Prostate gland (tissue), 2 donors: Measurements from ENCODE around the gene ATXN1.

Experiments used
- POLR2A ChIP-seq: fragments of 450-650 bp; IDR thresholded peaks from one replicate; pipeline ENCODE4 v1.6.1; 2016; ENCODE audit warnings: antibody characterized with exemption, mild to moderate bottlenecking
- TF ChIP-seq, protein P1 (sequence below), 4 experiments: fragments of 200-600 bp in 2 of 4; fragments of 450-650 bp in 2 of 4; sonication (generic) in 2 of 4; IDR thresholded peaks; 1 replicate in 3 of 4; 2 replicates in 1 of 4; pipeline ENCODE4 v1.5.1; 2016 to 2019; ENCODE audit warnings: antibody characterized with exemption in 4 of 4, mild to moderate bottlenecking in 2 of 4, moderate library complexity in 2 of 4

DNA sequence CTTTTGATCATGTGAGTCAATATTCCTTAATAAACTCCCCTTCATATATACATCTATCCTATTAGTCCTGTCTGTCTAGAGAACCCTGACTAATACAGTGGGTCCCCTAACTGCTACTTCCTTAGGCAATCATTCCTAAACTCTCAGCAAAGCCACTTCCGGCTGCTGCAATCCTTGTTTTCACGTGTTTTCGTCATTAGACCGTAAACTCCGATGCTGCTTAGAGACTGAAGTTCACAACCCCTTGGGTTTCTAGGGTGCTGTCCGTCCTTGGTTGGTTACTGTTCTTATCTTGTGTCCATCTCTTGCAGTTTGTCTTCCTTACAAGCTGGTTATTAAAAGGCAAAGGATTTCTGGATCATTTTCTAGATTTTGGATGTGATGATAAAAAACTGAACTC, 416.5 kb downstream of the ATXN1 start:
- TF ChIP-seq, protein P1, sequence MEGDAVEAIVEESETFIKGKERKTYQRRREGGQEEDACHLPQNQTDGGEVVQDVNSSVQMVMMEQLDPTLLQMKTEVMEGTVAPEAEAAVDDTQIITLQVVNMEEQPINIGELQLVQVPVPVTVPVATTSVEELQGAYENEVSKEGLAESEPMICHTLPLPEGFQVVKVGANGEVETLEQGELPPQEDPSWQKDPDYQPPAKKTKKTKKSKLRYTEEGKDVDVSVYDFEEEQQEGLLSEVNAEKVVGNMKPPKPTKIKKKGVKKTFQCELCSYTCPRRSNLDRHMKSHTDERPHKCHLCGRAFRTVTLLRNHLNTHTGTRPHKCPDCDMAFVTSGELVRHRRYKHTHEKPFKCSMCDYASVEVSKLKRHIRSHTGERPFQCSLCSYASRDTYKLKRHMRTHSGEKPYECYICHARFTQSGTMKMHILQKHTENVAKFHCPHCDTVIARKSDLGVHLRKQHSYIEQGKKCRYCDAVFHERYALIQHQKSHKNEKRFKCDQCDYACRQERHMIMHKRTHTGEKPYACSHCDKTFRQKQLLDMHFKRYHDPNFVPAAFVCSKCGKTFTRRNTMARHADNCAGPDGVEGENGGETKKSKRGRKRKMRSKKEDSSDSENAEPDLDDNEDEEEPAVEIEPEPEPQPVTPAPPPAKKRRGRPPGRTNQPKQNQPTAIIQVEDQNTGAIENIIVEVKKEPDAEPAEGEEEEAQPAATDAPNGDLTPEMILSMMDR (IDR thresholded peaks at IDR 0.05), result no peak
- TF ChIP-seq POLR2A, result no peak
